NAMALWA (cell line): Measurements from ENCODE around the gene RAB10.
A peak's percentile ranks its signal among the peaks of the same experiment; 100 is the strongest.
"Not testable (repeated sequence)": the region's sequence is repeated elsewhere in the genome, so short reads cannot be mapped to it uniquely, and the experiment has no call there.

Experiments
- DNase-seq: peaks from one replicate; pipeline ENCODE4 v3.0.0-alpha.2; 2015; ENCODE audit warnings: low spot score

RAB10 gene

DNA sequence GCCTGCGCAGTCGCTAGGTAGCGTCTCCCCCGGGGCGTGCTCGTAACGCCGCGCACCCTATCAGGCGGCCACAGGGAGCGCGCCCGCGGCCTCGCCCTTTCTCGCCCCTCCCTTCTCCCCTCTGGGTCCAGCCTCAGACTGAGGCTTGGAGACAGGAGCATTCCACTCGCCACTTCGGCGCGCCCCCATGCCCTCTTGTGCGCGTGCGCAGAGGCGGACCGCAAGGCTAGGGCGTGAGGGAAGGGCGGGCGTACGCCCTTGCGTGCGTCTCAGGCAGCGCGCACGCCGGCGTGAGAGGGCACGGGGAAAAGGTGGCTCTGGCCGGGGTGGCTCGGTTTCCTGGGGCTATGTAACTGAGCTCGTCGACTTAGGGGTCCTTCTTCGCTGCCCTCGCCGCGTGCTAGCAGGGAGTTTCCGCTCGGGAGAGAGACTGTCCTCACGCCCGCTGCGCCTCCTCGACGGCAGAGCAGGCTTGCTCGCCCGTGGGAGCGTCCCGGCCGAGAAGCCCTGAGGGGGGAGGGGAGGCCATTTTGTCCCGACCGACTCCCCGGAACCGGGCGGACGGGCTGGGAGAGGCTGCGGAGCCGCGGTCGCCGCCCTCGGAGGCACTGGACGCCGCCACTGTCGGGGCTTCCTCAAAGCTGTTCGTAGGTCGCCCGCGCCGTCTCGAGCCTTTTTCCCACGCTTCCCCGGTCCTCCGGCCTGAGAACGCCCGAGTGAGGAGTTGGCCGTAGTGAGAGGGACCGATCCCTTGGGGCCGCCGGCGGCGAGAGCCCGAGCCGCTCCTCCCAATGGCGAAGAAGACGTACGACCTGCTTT is at the start of gene RAB10:
RAB10 (plus strand) TSS at position 267 of the 819 bp plus-strand sequence; CDS start at position 792, 525 bp downstream.
- DNase-seq: peak; percentile 100

DNA sequence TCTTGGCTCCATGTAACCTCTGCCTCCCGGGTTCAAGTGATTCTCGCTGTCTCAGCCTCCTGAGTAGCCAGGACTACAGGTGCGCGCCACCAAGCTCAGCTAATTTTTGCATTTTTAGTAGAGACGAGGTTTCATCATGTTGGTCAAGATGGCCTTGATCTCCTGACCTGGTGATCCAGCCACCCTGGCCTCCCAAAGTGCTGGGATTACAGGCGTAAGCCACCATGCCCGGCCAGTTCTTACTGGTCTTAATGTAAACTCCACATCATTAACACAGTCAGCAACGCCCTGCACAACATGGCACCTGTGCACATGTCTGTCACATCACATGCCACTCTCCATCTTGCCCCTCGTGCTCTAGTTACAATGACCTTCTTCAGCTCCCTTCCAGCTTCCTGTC is 45.8 kb upstream of the RAB10 start:
- DNase-seq: no peak

DNA sequence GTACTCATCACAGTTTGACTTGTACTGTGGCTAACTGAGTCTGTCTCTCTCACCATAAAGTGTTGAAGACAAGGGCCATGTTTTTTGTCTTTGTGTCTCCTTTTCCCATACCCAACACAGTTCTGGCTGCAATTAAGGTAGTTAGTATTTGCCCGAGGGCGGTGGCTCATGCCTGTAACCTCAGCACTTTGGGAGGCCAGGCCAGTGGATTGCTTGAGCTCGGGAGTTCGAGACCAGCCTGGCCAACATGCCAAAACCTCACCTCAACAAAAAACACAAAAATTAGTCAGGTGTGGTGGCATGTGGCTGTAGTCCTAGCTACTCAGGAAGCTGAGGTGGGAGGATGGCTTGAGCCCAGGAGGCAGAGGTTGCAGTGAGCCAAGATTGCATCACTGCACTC is 44.7 kb upstream of the RAB10 start:
- DNase-seq: no peak

DNA sequence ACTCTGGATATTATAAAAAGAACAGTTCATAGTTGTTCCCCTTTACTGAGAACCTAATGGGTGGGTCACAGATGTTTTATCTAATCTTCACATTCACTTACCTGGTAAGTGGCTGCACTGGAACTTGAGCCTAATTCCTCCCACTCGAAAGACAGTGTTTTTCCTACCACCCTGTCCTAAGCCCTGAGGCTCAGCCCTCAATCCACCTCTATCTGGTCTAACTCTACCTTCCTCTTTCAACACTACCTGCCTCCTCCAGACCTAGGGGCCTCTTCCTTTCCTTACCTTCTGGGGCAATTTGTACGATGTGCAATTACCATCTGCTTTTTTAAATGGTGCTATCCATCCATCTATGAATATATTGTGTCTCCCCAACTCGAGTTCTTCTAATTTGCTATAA is 41.9 kb upstream of the RAB10 start:
- DNase-seq: no peak

DNA sequence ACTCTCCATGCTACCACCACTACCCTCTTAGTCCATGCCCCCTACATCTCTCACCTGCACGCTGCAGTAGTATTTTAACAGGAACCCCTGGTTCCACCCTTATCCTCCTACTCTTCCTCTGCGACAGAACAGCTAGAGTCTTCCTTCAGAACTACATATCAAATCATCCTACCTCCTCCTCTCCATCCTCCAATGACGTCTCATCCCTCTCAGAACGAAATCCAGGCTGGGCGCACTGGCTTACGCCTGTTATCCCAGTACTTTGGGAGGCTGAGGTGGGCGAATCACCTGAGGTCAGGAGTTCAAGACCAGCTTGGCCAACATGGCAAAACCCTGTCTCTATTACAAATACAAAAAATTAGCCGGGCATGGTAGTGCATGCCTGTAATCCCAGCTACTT is 41.3 kb upstream of the RAB10 start:
- no peak for DNase-seq

DNA sequence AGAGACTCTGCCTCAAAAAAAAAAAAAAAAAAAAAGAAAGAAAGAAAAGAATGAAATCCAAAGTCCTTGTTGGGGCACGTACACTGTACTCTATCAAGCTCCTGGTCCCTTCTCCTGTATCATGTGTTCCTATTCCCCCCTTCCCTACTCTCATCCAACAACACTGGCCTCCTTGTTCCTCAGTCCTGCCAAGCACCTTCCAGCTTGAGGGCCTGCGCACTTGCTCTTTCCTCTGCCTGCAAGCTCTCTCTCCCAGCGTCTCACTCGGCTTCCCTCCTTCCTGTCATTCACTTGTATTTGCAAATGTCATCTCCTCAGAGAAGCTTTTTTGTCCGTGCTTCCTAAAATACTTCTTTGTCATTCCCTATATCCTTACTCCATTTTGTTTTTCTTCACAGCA is 40.8 kb upstream of the RAB10 start:
- no peak for DNase-seq

DNA sequence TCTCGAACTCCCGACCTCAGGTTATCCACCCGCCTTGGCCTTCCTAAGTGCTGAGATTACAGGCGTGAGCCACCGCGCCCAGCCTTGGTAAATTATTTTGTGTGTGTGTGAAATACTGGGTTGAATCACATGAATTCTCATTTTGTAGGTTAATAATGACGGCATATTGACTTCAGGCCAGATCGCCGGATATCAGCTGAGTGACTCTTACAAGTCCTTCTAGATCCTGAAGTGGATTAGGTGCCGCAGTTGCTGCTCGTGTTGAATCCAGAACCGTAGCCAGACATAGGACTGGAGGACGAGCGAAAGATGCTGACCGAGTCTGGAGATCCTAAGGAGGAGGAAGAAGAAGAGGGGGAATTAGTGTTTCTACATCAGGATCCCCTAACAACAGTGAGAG is 39.4 kb upstream of the RAB10 start:
- no peak for DNase-seq

DNA sequence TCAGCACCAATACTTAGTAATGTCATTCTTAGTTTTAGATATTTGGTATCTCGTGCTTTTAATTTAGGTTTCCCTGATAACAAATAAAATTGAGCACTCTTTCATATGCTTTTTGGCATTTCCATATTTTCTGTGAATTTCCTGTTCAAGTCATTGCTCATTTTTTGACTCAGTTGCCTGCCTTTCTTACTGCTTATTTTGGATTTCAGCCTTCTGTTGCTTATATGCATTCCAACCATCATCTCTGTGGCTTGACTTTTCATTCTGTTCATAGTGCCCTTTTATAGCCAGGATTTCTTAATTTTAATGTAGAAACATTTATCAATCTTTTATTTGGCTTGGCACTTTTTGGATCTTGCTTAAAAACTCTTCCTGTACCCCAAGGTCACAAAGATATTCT is 37.0 kb upstream of the RAB10 start:
- no peak for DNase-seq

DNA sequence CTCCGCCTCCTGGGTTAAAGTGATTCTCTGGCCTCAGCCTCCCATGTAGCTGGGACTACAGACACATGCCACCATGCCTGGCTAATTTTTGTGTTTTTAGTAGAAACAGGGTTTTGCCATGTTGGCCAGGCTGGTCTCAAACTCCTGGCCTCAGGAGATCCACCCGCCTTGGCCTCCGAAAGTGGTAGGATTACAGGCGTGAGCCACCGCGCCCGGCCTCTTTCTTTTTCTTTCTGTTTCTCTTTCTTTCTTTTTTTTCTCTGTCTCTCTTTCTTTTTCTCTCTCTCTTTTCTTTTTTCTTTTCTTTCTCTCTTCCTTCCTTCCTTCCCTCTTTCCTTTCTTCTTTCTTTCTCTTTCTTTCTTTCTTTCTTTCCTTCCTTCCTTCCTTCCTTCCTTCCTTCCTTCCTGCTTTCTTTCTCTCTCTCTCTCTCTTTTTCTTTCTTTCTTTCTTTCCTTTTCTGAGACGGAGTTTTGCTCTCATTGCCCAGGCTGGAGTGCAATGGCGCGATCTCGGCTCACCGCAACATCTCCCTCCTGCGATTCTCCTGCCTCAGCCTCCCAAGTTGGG is 35.0 kb upstream of the RAB10 start:
- DNase-seq: not testable (repeated sequence)

DNA sequence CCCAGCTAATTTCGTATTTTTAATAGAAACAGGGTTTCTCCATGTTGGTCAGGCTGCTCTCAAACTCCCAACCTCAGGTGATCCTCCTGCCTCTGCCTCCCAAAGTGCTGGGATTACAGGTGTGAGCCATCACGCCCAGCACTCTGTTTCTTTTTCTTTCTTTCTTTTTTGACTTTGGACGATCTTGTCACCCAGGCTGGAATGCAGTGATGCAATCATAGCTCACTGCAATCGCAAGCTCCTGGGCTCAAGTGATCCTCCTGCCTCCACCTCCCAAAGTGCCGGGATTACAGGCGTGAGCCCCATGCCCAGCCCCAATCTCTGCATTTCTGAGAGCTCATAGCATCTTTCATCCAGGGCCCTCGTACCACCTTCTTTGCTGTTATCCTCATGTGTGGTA is 34.5 kb upstream of the RAB10 start:
- not testable (repeated sequence) for DNase-seq

DNA sequence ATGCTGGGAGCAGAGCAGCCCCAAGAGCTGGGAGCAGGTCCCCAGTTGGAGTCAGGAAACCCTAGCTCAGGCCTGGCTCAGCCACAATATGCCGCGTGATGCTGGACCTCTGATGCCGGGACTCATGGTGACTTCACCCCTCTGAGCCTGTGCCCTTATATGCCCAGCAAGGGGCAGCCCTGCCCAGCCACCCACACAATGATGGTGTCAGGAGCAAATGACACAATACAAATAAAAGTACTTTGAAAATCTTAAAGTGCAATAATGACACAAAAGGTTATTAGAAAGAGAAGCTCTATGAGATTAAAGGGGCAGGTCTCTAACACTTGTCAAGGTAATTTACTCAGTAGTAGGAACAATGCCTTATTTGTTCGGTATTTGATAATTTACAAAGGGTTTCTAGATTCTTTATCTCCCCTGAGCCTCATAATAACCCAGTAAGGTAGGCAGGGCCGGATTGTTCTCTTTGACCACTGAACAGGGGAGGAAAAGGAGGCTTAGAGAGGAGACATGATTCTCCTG is 33.3 kb upstream of the RAB10 start:
- DNase-seq: no peak

DNA sequence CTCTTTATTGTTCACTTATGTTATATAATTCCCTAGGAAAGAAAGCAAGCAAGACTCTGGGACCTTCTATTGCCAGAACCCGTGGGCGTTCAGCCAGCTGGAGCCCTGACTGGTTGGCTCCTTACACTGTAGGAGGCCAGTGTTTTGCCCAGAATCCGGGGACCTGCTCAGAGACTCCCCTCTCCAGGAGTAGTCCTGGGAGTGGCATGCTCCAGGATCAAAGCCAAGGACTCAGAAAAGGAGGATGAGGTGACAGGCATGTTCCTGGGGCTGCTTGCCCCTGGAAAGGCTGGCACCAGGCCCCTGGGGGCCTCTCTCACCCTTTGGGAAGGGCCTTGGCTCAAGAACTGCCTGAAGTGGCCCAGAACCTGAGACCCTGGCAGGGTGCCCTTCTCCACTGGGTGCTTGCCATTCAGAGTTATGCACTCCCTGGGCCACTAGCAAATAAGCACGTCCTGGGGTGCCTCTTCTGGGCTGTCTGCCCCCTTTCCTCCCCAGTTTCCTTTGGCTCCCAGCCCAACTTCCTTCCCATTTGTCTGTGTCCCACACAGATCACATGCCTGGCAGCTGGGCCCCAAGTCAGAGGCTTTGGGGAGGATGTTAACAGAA is 32.0 kb upstream of the RAB10 start:
- no peak for DNase-seq

DNA sequence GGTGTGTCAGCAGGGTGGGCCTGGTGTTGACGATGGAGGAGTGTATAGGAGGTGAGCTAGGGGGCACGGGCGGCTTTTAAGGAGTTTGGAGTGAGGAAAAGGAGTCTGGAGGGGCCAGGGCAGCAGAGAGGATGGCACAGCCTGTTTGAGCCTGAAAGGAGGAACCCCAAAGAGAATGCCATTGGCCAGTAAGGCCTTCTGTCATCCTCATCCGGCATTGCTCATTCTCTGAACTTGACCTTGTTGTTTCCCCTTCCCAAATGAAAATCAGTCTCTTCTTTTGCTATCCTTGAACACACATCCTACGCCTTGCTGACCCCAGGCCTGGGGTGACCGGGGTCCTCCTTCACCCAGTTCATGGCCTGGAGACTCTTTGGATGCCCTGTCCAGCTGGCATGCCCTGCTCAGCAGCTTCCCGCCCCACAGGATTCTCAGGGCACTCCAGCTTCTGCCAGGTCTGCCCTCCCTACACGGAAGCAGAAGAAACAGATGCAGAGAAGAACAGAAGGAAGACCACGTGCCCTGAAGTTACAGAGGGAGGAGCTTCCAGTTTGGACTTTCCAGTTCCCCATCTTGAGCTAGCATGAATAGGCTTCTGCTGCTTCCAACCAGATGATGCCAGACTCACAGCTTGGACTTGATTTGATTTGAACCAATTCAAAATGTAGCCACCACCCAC is 31.1 kb upstream of the RAB10 start:
- DNase-seq: no peak

DNA sequence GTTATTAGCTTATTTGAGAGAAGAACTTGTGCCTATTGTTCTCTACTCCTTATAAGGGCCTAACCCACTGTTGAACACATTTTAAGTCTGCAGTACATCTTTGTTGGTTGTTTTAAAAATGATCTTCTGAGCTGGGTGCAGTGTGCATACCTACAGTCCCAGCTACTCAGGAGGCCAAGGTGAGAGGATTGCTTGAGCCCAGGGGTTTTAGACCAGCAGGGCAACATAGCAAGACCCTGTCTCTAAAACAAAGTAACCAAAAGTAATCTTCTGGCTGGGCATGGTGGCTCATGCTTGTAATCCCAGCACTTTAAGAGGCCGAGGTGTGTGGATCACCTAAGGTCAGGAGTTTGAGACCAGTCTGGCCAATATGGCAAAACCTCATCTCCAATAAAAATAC is 25.8 kb upstream of the RAB10 start:
- no peak for DNase-seq

DNA sequence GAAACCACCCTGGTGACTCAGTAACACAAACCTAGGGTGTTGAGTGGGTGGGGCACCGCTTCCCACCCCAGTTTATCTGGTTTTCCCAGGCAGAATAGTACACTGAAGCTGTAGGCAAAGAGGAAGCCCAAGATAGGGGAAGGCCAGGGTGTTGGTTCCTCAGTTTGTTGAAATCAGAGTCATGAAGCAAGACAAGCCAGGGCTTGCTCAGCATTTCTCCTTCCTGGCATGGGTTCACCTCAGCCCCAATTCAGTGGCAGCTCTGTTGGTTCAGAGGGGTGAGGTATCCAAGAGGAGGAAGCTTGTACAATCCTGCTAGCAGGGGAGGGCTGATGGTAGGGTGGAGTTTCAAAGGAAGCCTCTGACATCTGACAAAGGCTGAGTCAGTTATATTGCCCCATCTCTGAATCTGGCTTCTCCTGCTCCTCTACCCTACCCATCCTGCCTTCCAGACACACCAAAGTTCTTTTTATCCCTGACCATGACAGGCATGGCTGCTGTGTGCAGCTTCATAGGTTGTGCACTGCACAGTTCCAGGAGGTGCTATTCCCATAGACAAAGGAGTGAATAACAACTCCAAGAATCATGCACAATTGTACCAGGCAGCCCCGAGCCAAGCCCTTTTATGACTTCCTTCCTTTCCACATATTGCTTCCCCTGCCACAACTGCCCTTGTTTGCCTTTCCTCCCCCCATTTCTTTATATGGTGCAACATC is 24.9 kb upstream of the RAB10 start:
- no peak for DNase-seq

DNA sequence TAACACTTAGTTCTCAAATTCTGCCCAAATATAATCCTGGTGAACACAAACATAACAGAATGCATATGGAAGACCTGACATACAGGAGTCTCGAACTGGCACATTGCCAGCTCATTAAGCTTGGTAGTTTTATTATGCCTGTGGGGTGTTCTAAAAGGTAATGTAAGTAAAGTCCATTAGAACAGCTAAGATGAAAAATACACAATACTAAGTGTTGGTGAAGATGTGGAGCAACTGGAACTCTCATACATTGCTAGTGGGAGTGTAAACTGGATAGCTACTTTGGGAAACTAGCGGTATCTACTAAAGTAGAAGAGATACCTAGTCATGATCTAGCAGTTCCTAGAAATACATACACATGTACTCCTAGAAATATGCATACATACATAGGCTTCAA is 24.3 kb upstream of the RAB10 start:
- DNase-seq: no peak

DNA sequence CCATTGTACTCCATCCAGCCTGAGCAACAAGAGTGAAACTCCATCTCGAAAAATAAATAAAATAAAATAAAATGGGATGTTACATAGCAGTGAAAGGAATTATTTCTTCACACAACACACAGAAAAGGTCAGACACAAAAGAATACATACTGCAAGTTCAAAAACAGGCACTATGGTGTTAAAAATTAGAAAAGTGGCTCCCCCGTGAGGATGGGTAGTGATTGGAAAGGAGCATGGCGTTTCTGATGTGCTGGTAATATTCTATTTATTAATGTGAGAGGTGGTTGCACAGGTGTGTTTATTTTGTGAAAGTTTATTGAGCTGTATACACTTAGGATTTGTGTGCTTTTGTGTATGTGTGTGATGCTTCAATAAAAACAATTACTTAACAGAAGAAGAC is 22.9 kb upstream of the RAB10 start:
- no peak for DNase-seq

DNA sequence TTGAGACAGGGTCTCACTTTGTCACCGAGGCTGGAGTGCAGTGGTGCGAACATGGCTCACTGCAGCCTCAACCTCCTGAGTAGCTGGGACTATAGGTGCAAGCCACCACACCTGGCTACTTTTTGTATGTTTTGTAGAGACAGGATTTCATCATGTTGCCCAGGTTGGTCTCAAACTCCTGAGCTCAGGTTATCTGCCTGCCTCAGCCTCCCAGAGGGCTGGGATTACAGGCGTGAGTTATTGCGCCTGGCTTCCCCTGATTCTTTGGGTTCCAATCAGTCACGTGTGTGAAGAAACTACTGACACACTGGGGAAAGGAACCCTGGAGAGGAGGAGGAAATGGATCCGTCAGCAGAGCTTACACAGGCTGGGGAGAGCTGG is 22.3 kb upstream of the RAB10 start:
- no peak for DNase-seq

DNA sequence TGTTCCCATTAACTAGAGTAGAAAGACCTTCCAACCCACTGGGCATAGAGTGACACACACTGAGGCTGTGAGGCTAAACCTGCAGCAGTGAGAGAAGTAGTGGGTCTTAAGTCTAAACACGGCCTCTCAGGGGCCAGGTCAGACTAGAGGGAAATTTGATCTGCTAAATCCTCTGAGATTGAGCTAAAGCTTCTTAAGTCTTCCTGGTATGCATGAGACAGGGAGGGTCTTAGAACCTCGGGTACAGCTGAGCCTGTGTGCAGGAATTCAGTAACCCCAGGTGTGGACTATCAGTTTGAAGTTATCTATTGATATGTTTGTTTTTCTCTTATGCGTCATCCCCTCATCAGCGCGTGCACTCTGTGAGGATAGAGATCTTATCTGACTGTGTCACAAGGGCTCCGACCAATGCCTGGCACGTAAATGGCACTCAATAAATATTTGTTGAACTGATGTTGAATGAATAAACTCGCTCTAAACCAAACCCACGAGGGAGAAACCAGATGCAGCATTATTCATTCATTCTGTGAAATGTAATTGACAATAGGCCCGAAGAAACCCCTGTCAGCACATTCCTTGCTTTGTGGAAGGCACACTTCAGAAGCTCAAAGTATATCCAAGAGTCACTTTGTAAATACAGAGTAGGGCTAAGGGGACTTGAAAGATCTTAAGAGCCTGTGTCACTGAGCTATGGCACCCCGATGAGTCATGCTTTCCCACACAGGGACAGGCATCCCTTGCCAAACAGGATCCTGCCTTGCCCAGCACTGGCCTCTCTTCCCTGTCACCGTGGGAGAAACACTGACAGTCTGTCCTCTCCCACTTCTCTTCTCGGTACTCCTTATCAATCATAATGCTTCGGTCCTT is 21.7 kb upstream of the RAB10 start:
- no peak for DNase-seq

DNA sequence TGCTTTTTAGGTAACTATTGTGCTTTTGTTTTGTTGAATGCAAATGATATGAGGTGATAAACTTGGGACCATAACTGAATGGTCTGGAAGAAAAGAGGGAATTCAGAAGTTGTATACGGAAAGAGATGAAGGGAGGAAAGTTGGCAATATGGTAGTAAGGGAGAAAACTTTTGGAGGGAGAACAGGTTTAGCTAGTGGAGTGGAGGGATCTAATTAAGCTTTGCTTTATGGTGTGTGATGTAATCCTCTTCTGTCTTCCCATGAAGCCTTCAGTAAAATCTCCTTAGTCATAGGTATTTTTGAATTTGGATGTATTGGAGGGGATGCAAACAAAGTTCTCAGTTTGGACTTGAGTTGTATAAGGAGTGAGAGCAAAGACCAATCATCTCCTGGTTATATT is 20.2 kb upstream of the RAB10 start:
- no peak for DNase-seq
